Measurements from ENCODE around the gene HOXA1.

DNA sequence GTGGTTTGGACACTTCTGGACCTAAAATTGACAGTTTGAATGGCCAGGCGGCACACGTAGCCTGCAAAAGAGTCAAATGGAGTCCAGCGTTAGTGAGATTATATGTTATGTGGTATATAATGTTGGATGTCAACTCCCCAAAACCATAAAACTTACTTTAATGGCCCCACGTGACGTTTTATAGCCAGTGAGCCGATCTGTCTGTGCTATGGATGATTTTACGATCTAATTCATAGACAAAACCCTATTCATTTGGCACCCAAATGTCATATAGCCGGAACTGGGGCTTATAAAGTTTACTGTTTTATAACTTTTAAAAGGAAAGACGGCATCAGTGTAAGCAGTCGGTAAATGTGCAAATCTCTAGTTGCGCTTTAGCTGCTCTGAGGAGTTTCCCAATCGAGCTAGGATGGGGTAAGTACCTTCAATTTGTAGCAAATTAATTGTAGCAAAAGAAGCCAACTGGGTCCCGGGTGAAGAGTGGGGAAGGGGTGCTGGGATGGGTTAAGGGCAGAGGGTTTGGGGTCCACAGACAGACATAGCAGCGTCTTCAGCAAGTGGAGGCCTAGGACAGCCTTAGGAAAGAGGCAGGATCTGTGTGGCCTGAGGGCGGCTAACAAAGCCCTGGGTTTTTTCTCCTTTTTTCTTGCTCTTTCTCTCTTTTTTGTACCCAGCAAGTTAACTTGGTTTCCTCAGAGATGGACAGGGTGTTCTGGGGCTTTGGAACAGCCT, 44.5 kb upstream of the HOXA1 start:
- TF ChIP-seq CTCF (IDR thresholded peaks at IDR 0.05) (no peak), ZFX (IDR thresholded peaks at IDR 0.05; ENCODE audit: borderline replicate concordance) (no peak)
